Measurements from ENCODE around the gene ERI3.

ERI3 gene, protein sequence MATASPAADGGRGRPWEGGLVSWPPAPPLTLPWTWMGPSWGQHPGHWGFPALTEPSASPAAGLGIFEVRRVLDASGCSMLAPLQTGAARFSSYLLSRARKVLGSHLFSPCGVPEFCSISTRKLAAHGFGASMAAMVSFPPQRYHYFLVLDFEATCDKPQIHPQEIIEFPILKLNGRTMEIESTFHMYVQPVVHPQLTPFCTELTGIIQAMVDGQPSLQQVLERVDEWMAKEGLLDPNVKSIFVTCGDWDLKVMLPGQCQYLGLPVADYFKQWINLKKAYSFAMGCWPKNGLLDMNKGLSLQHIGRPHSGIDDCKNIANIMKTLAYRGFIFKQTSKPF

DNA sequence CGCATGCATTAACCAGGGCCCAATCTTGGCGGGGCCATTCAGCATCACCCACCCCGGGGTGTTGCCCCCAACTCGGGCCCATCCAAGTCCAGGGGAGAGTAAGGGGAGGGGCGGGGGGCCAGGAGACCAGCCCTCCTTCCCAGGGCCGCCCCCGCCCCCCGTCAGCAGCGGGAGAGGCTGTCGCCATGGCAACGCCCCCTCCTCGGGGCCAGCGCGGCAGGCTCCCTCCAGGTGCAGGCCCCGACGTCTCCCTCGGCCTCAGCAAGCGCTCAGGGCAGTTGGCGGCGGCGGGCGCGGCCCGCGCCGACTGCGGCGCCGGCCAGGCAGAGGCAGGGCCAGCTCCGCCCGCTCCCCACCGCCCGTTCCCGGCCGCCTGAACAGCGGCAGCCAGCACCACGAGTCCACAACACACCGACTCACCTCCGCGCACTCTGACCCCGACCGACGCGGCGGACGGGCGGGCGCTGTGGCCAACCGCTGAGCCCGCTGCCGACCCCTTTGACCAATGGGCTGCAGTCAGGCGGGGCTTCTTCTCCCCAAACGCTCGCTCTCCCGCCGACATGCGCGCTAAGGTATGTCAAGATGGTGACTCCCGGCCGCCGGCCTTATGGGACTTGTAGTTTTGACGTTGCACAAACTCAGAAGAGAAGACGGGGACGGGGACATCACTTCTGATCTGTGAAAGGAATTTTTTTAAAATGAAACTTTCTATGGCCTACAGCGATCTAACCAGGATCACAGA lies at the start of gene ERI3:
TSS of gene ERI3 (minus strand) at position 418 of the 742 bp plus-strand sequence. CDS start at position 187, 231 bp downstream.
- peak; percentile 94 for DNase-seq (ENCODE audit: low read depth in 2 of 2)

DNA sequence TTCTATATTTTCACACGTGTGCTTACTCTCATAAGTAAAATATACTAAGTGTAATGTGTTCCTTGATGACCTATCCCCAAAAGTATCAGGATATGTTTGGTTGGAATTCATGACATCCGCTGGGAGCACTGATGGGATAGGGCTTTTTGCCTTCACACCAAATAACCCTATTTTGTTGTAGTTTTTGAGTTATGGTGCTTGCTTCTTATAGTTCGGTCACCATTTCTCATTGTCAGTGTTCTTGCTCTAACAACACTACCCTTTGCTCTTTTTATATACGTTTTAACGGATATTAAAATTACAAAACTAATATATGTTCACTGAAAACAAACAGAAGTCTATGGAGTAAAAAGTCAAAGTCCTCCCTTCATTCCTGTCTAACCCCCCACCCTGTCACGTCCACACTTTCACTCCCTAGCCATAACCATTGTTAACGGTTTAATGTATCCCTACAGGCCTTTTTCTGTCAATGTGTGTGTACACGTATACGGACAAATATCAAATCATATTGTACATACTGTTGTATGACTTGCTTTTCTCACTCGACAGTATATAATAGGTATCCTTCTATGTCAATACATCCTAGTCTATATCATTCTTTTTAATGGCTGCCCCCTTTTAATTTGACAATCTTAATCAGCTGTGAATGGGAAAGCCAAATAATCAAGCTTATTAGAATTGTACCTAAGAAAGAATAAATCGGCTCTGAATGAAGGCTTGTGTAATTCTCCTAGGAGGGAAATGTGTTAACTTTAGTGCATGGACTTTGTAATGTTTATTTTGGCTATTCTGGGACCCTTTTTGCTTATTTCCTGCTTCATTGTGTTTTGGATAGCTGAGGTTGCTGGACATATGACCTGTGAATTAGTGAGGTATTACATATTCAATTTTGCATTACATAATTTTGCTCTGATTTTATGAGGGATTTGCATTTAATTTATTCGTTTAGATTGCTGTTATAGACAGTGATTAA lies 46.5 kb upstream of the ERI3 start:
- no peak for DNase-seq (ENCODE audit: low read depth in 2 of 2)

DNA sequence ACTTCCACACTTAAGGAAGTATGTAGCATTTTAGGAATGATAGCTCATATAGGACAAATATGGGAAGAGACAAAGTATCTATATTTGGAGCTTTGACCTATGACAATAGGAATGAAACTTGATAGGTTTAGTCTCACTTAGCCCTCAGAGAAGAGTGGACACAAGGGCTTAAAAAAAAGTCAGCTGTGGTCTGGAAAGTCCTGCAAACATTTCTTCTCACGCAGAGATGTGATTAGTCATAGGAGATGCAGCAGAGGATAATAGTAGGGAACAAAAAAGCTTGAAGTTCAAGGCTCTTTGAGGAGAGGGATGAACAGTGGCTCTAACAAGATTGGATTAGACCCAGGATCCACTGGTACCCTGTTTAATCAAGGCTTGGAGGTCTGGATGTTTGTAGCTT lies 35.2 kb upstream of the ERI3 start:
- no peak for DNase-seq (ENCODE audit: low read depth in 2 of 2)

DNA sequence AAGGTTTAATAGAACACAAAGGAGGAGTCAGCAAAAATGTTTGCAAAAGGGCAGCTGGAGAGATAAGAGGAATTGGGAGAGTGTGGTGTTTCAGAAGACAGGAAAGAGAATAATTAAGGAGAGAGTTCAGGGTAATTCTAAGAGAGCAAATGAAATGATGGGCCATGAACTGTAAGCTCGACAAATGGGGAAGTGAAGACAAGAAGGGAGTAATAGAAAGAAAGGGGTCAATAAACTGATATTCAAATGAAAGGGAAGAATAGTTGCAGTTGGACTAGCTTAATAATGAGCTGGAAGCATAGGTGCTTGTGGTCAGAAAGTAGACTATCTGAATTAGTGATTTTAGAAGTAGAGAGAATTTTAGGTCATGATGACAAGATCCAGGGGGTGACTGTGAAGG lies 34.4 kb upstream of the ERI3 start:
- no peak for DNase-seq (ENCODE audit: low read depth in 2 of 2)

DNA sequence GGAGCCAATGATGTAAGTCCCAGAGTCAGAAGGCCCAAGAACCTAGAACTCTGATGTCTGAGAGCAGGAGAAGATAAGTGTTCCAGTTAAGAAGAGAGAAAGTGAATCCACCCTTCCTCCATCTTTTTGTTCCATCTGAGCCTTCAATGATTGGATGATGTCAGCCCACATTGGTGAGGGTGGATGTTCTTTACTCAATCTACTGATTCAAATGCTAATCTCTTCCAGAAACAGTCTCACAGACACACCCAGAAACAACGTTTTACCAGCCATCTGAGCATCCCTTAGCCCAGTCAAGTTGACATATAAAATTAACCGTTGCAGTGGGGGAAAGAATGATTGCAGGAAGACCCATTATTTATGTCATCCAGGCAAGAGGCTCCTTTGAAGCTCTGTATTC lies 33.5 kb upstream of the ERI3 start:
- no peak for DNase-seq (ENCODE audit: low read depth in 2 of 2)

DNA sequence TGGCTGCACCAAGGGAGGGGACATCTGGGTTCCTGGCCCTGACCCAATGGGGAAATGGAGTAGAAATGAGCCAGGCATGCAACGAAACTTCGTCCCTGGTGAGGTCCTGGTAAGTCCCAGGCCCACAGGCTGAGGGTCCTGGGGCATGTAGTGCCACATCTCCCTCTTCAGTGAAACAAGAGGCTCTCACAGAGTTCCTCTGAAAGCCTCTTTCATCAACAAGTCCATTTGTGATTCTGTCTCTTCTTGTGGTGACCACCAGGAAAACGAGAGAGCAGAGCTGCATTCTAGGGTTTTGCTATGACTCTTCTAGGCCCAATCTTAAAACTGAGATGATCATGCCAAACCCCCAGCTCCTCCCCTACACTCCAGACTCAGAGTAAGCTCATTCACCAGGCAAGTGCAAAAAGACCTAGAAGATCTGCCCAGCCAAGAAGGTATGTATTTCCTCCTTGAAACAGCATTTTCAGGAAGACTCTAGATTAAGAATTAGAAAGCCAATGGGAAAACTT lies 25.7 kb upstream of the ERI3 start:
- DNase-seq (ENCODE audit: low read depth in 2 of 2), result no peak

DNA sequence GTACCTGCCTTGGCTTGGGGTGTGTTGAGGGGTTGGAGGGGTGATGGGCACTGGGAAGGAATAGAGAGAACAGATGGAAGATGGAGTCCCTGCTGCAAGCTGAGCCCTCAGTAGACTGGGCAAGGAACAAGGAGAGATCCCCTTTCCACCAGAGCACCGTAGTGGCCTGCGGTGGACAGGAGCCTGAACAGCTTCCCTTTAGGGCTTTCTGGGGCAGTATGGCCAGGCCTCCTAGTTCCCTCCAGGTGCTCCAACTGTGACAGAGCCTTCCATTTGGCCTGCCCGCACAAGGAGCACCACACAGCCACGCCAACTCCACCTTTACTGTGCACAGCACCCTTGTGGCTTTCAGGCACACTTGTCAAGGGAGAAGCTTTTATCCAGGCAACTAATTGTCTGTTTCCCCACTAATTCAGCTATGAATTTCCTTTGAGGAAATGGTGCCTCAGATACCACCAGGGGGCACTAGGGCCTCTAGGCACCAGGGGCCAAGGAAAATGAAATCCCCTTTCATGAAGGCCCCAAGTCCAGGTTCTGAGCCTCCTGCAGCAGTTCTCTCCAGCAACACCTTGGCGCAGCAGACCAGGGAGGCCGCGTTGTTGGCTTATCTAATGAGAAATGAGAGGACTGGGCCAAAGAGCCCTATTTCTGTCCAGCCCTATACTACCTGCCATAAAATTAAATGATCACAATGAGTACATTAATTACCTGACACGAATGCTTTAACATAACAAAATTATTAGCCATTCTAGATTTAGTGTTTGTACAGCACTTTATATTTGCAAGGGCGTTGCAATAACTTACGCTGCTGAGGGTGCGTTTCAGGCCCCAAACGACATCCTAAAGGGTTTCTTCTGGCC lies 23.1 kb upstream of the ERI3 start:
- DNase-seq (ENCODE audit: low read depth in 2 of 2), result peak in 1 of 2 donors; percentile 30

DNA sequence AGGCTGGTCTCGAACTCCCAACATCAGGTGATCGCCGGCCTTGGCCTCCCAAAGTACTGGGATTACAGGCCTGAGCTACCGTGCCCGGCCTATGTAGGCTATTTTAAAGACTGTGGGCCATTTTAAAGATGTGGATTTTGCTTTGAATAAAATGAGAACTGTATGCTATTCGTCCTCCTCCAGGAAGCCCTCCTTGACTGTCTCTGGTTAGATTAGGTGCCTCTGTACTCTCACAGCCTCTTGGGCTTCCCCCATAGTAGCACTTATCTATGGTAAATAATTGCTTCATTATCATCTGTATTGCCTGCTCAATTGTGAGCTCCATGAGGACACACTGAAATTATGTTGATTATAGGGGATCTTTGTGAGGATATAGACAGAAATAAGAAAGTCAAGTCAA lies 20.5 kb upstream of the ERI3 start:
- no peak for DNase-seq (ENCODE audit: low read depth in 2 of 2)

DNA sequence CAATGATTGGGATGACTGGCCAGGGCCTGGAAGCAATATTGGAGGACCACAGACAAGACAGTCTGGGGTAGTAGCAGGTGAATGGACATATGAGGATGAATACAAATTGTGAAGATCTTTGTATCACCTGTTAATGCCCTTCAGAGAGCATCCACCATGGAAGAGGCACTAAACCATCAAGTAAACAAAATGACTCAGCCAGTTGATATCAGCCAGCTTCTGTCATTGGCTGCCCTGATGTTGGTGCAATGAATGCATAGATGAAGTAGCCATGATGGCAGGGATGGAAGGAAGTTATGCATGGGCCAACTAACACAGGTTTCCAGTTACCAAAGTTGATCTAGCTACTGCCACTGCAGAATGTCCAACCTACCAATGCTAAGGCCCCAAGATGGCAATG lies 16.1 kb upstream of the ERI3 start:
- DNase-seq (ENCODE audit: low read depth in 2 of 2), result no peak

DNA sequence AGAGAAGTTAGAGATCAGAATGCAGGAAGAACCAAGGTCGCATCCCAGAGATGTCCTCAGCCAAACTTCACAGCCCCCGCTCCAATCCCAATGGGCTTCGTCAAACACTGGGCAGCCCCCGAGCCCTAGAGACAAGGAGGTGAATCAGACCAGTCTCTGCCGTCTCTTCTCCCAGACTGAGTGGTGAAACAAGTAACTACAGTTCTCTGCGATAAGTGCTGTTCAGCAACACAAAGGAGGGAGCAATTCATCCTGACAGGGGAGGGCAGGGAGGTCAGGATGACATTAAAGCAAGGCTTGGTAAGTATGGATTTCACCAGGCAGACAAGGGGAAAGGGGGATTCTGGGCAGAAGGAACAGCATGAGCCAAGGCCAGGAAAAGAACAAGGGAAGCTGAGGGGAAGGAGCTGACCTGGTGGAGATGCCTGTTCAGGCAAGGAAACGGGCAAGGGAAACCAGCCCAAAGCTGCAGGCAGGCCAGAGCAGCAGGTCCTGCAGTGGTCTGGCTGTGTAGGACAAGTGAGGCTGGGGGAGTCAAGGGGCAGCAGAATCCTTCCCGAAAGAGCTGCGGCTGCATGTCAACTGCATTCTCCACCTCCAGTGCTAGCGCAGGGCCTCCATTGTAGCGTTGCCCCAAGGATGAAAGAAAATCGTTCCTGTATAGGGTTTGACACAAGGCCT lies 13.6 kb upstream of the ERI3 start:
- DNase-seq (ENCODE audit: low read depth in 2 of 2), result no peak

DNA sequence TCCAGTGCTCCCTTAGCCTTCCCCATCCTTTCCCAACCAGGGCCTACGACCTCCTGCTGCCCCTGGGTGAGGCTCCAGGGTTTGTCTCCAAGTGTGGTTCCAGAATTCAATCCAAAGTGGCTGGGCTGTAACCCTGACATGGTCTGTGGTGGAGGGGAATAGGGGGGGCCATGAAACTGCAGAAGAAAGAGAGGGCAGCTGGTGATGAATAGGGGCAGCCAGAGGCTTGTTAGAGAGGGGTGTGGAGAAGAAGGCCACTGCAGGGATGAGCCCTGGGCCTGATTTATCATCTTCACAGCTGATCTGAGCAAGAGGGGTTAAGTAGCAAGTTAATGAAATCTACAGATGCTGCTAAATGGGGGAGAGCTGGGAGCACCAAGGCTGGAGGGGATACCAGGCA lies 12.9 kb upstream of the ERI3 start:
- DNase-seq (ENCODE audit: low read depth in 2 of 2), result no peak

DNA sequence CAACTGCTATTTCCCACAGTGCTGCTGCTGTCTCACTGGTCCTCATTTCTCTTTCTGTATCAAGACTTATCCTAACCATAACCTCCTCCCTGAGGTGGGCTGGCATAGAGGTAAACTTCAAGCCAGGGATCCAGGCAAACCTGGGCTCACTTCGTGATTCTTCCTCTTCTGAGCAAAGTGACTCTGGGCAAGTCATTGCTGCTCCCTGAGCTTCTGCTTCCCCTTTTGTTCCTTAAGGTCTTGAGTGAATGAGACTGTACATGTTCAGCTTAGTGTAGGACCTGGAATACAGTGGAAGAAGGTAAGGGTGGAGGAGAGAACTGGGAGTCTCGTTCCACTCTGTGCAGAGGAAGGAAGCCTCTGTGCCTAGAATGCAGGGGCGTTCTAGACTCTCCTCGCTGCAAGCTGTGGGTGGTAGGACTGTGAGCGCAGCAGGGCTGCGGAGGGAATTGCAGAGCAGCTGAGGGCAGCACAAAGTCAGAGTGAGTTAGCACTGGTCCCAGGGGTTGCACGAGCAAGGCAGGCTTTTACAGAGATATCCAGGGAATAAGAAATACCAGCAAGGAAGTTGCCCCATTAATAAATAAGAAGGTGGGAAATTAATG lies 11.4 kb upstream of the ERI3 start:
- DNase-seq (ENCODE audit: low read depth in 2 of 2), result no peak

DNA sequence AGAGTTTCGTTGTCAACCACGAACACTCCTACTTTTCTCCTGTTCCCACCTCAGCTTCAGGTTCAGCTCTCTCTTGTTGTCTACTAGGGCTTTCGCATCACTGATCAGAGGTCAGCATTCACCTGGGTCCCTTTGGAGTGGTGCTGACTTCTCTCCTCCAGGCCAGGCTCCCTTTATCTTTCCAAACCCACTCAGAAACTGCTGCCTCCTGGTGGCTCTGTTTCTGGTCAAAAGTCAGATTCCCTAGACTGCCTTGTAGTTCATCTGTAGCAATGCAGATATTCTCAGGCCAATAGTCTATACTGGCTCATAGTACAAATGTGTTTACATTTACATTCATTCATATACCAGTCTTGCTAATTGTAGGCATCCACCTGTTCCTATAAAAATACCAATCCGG lies 6.4 kb upstream of the ERI3 start:
- DNase-seq (ENCODE audit: low read depth in 2 of 2), result no peak

DNA sequence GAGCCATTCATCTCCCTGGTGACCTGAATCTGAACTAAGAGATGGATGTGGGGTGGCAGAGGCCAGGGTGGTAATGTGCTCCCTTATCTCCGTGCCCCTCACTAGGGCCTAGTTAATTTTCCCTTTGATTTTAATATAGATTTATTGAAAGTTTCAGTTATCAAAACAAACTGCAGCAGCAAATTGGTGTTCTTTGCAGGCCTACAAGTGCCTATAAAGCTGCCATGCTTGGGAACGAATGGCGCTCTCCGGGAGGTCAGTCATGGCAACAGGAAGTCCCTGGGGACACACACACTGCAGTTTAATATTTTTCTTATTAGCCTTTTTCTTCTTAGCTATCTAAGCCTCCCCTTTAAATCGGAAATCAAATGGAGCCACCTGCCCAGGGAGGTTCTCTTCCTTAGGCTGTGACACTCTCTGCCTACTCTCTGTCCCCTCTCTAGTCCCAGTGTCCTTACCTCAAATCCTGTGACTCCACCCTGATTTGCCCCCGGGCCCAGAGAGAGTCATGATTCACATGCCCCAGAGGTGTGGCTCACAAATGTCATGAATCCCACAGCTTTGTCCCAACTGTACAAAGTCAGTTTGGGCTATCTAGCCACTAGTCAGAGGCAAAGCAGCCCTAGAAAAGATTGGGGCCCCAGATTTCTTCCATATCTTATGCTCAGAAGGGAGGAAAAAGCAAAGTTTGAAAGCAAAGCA lies 4.3 kb upstream of the ERI3 start:
- no peak for DNase-seq (ENCODE audit: low read depth in 2 of 2)

DNA sequence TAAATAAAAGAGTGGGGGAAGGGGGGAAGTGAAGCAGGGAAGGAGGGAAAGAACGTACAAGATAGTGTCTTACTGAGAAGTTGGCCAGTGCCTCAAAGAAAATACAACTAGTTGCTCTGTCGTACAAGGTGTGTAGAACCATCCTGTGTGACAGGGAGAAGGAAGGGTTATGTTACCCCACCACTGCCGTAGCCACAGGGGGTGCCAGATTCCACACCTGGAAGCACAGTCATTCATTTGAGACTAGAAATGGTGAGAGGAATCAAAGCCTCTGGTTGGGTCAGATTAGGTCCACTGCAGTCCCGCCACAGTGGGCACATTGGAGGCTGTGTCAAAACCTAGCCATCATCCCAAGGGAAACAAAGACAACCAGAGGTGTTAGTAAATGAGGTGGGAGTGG lies 2.7 kb upstream of the ERI3 start:
- DNase-seq (ENCODE audit: low read depth in 2 of 2), result no peak

DNA sequence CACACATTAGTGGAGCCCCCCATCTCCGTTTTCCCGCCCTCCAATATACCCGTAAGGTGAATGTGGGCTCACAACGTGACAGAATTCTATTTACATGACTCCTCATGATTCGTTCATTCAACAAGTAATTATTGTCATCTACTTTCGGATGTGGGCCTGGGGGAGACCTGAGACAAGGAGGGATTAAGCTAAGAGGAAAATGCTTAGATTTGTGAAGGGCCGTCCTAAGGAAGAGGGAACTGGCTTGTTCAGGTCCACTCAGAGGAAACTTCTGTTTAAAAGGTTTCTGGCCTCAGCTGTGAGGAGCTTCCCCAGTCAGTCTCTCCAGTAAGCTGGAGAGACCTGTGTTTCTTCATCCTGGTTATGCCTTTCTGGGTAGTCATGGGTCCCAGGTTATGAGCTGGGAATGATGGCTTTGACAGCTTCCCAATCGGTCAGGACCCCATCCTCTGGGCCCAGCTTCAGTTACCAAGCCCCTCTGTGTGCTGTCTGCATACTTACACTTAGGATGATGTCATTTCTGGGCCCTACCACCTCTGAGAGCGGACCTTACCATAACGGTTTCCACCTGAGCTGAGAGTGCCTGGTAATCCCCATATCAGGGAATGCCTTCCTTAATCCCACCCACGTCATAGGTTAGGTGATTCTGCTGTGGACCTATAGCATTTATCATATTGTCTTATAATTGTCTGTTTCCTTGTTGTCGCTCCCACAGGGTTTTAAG lies 687 bp upstream of the ERI3 start:
- DNase-seq (ENCODE audit: low read depth in 2 of 2), result no peak

DNA sequence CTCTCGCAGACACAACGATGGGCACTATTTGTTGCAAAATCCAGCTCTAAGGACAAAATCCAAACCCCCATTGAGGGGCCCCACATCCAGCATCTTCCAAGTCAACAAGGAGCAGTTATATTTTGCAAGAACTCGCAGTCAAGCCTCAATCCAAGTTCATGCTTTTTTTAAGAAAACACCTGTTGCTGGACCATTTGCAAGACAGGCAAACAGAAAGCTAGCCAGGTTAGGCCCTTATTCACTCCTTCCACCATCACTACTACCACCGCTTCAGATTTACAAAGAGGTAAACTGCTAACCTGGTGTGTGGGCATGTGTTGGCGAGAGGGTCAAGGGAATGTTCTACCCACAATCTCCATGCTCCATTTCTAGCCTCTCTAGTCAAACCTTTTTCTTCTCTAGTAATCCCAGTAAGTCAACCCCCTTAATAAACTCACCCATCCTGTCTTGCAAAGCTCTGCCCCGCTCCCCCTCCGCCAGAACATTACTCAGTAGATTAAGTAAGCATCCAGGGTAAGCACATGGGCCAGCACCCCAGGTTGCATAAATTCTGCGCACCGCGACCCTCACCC lies 703 bp downstream of the ERI3 start:
- DNase-seq (ENCODE audit: low read depth in 2 of 2), result no peak

DNA sequence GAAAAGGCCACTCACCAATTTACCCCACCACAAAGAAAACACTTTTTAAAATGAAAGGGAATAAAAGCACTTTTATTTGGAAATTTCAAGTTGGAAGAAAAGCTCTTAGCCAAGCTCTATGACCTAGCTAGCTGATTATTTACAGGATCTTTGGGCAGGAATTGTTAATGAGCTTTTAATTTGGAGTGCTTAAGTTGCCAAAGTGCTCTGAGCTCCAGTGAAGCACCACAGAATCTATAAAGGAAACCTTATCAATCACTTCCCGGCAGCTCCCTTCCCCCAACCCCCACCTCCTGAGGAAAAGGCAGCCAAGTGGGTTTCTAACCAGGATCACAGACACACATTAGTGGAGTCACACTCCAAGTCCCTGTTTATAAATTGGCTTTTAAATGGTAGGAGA lies 1.5 kb downstream of the ERI3 start:
- DNase-seq (ENCODE audit: low read depth in 2 of 2), result no peak

Measured in stimulated activated CD4-positive, alpha-beta T cell treated with anti-CD3 and anti-CD28 coated beads, Interleukin-15, amount 100 ng/mL, for 48 hours (primary cell).